NOMO-1 (cell line): ENCODE measurements around the gene NKD1.
"Not testable (repeated sequence)": the region's sequence is repeated elsewhere in the genome, so short reads cannot be mapped to it uniquely, and the experiment has no call there.

ENCODE experiments used
- DNase-seq, 2 experiments: peaks; one replicate each; lab custom pipeline; 2025; ENCODE audit not compliant: unreplicated experiment in 2 of 2; lab: John Stamatoyannopoulos, UW

Gene NKD1

GRCh38 chr16:50519602-50520001 lies 28.6 kb upstream of the NKD1 start:
- DNase-seq = no peak

- DNase-seq = no peak
Observed at GRCh38 chr16:50520451-50521245, 27.5 kb upstream of the NKD1 start.

DNA sequence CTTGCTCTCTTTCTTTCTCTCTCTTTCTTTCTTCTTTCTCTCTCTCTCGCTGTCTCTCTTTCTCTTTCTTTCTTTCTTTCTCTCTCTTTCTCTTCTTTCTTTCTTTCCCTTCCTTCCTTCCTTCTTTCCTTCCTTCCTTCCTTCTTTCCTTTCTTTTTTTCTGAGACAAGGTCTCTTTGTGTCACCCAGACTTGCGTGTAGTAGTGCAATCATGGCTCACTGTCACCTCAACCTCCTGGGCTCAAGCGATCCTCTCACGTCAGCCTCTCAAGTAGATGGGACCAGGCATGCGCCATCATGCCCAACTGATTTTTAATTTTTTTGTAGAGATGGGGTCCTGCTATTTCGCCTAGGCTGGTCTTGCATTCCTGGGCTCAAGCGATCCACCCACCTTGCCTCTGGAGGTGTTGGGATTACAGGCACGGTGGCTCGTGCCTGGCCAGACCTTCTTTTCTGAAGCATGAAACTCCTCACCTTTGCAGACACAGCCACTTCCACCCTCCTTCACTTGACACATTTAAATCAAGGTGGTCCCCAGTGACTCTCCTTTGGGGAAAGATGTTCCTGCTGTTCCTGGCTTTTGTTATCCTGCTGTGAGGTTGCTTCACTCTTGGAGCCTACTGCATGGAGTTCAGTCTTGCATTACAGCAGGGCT lies 26.8 kb upstream of the NKD1 start:
- DNase-seq = no peak

DNA sequence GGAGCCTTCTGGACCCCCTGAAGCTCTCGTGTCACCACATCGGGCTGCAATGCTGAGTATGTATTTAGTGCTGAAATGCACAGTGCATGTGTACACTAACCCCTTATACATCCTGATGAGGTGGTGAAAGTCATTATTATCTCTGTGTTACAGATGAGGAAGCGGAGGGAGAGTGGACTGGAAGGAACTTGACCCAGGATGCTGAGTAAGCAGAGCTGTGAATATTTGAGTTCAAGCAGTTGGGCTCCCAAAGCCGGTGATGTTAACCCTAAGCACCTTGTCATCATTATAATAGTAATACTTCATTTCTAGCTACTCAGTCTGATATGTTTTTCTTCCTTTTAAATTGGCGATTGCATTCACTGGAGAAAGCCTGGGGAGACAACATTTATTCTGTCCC lies 25.9 kb upstream of the NKD1 start:
- DNase-seq = no peak

GRCh38 chr16:50523710-50524109 lies 24.5 kb upstream of the NKD1 start:
- DNase-seq = no peak

DNA sequence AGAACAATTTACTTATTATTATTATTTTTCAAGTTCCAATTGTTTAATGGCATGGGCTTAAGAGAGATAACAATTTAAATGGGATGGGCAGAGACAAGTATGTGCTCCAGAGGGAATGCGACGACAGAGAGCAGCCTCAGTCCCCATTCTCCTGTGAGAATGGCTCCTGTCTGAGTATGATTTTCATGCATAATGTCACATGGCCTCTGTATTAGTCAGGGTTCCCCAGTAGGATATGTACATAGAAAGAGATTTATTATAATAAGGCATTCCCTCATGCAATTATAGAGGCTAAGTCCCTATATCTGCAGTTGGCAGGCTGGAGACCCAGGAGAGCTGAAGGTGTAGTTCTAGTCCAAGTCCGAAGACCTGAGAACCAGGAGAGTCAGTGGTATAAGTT lies 22.9 kb upstream of the NKD1 start:
- DNase-seq = no peak

- no peak for DNase-seq
Observed at GRCh38 chr16:50525716-50526115, 22.5 kb upstream of the NKD1 start.

DNA sequence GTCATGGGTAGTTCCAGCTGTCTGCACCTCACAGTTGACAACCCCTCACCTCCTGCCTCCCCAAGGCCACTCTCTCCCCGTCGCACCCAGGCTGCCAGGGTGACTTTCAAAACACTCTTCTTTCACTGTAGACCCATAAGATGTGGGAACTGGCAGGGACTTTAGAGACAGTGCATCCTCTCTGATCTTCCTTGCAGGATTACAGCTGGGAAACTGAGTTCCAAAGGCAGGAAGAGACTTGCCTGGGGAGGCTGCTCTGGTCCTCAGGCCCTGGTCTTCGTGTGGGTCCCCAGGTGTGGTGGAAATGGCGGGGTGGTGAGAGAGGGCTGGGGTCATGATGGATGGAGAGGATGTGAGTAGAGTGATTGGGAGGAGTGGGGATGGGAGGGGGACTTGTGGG lies 21.9 kb upstream of the NKD1 start:
- no peak for DNase-seq

- DNase-seq = no peak
Observed at GRCh38 chr16:50526796-50527195, 21.4 kb upstream of the NKD1 start.

DNA sequence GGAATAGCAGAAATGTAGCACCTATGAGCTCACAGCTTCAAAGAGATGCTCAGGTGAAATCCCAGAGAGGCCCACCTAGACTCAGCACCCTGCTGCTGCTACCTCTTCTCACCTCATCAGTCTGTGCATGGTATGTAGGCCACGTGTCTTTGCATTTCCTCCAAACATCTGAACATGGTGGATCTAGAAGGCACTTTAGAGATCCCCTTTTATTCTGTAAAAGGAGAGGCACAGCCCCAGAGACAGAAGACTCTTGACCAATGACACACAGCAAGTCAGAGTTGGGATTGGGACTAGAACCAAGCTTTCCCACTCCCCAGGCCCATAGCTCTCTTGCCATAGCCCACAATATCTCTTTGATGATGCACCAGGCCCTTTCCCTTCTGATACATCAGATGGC lies 19.4 kb upstream of the NKD1 start:
- no peak for DNase-seq

DNA sequence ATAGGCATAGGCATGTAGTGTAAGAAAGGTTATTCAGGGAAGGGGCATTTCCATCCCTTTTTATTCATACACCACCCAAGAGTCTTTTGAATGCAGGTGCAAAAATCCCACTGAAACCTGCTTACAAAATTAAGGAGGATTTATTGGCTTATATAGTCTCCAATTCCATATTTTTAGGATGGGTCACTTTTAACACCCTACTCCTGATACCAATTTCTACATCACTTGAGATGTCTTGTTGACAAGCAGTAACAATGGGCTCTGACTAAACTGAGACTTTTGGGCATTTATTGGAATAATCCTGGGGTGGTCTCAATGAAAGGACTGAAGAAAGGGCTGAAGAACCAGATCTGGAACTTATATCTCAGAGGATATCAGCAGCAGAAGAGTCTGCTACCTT lies 18.9 kb upstream of the NKD1 start:
- DNase-seq = no peak

GRCh38 chr16:50530277-50531236 lies 17.6 kb upstream of the NKD1 start:
- DNase-seq = no peak

- DNase-seq = no peak
Observed at GRCh38 chr16:50531359-50531758, 16.8 kb upstream of the NKD1 start.

GRCh38 chr16:50531901-50532300 lies 16.3 kb upstream of the NKD1 start:
- no peak for DNase-seq

DNA sequence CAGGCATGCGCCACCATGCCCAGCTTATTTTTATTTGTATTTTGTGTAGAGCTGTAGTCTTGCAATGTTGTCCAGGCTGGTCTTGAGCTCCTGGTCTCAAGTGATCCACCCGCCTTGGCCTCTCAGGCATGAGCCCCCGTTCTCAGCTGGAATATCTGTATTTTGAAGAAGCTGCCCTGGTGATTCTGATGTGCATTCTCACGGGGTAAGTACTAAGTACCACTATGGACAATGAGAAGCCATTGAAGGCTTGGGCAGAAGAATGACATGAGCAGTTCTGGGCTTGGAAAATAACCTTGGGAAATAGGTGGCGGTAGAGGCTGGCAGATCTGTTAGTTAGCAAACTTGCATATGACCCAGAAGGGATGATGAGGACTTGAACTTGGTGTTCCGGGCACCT lies 15.6 kb upstream of the NKD1 start:
- DNase-seq = no peak

- no peak for DNase-seq
Observed at GRCh38 chr16:50533317-50533716, 14.9 kb upstream of the NKD1 start.

- no peak for DNase-seq
Observed at GRCh38 chr16:50534091-50534490, 14.1 kb upstream of the NKD1 start.

- DNase-seq = no peak
Observed at GRCh38 chr16:50534556-50534955, 13.6 kb upstream of the NKD1 start.

DNA sequence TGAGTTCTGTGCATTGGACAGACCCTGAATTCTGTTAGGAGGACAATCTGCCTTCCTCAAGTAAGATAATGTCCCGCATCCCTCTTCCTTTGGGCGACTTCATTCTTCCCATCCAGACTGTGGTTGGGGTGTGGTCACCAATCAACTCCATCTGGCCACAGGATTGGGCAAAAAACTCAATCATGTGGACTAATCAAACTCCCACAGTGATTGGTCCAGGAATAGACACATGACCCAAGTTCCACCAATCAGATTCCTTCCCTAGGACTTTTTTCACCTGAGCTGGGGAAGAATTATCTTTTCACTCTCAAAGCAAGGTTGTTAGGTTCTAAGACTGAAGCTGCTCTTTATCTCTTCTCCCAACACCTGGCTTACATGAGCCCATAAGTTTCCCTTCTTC lies 13.2 kb upstream of the NKD1 start:
- DNase-seq = no peak

GRCh38 chr16:50535506-50536257 lies 12.5 kb upstream of the NKD1 start:
- no peak for DNase-seq

GRCh38 chr16:50536258-50536645 lies 11.9 kb upstream of the NKD1 start:
- not testable (repeated sequence) for DNase-seq
